ENCODE data around the gene GOLGA6L7.
"Not testable (repeated sequence)": the region's sequence is repeated elsewhere in the genome, so short reads cannot be mapped to it uniquely, and the experiment has no call there.

The GOLGA6L7 gene, protein sequence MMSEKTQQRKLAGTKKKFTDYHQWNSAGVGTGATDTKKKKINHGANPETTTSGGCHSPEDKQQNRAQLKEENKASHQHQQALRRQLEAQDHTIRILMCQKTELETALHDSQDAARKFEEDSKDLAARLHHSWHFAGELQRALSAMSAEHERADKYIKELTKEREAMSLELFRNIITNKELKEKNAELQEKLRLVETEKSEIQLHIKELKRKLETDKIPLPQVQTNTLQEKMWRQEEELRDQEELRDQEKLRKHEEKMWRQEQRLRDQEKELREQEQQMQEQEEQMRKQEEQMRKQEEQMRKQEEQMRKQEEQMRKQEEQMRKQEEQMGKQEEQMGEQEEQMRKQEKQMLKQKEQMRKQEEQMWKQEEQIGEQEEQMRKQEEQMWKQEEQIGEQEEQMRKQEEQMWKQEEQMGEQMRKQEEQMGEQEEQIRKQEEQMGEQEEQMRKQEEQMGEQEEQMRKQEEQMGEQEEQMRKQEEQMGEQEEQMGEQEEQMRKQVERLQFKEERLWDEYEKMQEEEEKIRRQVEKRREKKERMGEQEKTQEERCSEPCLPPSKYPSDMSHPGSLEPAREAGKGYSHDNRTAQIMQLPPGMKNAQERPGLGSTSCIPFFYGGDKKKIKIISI

GRCh38 chr15:28848521-28848920 is at the start of gene GOLGA6L7:
GOLGA6L7 (minus strand) TSS chr15:28848644; CDS start chr15:28848549, 95 bp downstream.
- peak in 1 of 2 experiments; percentile 53 for DNase-seq (ENCODE audit: low read depth in 1 of 2, low spot score in 1 of 2)
- in situ Hi-C loops (cut with HindIII; ENCODE audit: low pct_unique_long_range_greater_than_20kb, low sequenced_read_pairs), result not testable (repeated sequence)

- no peak for TF ChIP-seq JUND (IDR thresholded peaks at IDR 0.05; ENCODE audit: low read depth)
- in situ Hi-C loops (cut with HindIII; ENCODE audit: low pct_unique_long_range_greater_than_20kb, low sequenced_read_pairs), result no loop called here
- DNase-seq (ENCODE audit: low read depth in 1 of 2, low spot score in 1 of 2), result no peak
Measured at GRCh38 chr15:28897861-28898585, 49.6 kb upstream of the GOLGA6L7 start.

- in situ Hi-C loops (cut with HindIII; ENCODE audit: low pct_unique_long_range_greater_than_20kb, low sequenced_read_pairs), result no loop called here
- DNase-seq (ENCODE audit: low read depth in 1 of 2, low spot score in 1 of 2), result no peak
- no peak for TF ChIP-seq JUND (IDR thresholded peaks at IDR 0.05; ENCODE audit: low read depth)
Measured at GRCh38 chr15:28896951-28897350, 48.5 kb upstream of the GOLGA6L7 start.

DNA sequence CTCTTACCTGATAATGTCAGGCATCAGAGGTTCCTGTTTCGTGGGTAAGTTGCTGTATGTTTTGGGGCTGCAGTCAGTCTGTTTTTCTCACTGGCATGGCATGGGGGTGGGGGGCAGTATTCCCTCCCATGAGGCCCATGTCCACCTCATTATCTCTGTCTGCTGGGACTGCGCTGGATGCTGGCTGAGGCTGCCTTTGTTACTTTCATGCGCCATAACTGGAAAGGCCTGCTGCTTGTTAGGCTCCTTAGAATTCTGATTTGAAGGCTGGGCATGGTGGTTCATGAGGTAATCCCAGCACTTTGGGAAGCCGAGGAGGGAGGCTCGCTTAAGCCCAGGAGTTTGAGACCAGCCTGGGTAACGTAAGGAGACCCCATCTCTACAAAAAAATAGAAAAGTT is 47.1 kb upstream of the GOLGA6L7 start:
- no peak for TF ChIP-seq JUND (IDR thresholded peaks at IDR 0.05; ENCODE audit: low read depth)
- DNase-seq (ENCODE audit: low read depth in 1 of 2, low spot score in 1 of 2), result no peak
- in situ Hi-C loops (cut with HindIII; ENCODE audit: low pct_unique_long_range_greater_than_20kb, low sequenced_read_pairs), result no loop called here

DNA sequence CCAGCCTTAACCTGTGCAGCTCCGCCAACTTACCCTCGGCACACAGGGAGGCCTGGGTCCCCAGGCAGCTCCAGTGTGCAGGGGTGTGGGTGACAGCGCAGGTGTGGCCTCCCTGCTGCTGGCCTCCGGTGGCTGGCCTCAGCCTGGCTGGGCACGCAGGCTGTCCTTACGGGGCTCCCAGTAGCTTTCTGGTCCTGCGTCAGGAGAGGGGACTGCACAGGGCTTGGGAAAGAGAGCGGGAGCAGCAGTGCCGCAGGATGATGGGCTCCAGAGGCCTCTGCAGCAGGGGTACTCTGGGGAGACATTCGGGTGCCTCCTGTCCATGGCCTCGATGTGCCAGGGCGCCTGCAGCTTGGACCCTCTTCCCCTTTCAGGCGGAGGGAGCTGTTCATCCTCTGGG is 46.7 kb upstream of the GOLGA6L7 start:
- in situ Hi-C loops (cut with HindIII; ENCODE audit: low pct_unique_long_range_greater_than_20kb, low sequenced_read_pairs), result no loop called here
- no peak for DNase-seq (ENCODE audit: low read depth in 1 of 2, low spot score in 1 of 2)
- no peak for TF ChIP-seq JUND (IDR thresholded peaks at IDR 0.05; ENCODE audit: low read depth)

DNA sequence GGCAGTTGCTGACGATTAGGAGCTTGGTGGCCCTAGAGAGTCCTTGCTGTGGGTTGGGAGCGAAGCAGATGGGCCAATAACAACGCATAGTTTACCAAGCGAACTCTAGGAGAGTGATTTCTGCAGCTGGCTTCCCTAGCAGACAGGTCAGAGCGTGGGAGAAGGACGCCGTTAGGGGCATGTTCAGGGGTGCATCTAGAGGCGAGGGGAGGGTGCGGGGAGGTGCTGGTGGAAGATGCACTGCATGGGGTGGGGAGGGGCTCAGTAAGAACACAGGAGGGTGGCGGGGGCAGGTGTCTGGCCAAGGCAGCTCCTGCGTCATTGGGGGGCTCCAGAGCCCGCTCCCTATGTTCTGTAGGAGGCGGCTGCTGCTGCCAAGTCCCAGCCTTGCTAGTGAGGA is 46.2 kb upstream of the GOLGA6L7 start:
- DNase-seq (ENCODE audit: low read depth in 1 of 2, low spot score in 1 of 2), result no peak
- TF ChIP-seq JUND (IDR thresholded peaks at IDR 0.05; ENCODE audit: low read depth), result no peak
- in situ Hi-C loops (cut with HindIII; ENCODE audit: low pct_unique_long_range_greater_than_20kb, low sequenced_read_pairs), result no loop called here

DNA sequence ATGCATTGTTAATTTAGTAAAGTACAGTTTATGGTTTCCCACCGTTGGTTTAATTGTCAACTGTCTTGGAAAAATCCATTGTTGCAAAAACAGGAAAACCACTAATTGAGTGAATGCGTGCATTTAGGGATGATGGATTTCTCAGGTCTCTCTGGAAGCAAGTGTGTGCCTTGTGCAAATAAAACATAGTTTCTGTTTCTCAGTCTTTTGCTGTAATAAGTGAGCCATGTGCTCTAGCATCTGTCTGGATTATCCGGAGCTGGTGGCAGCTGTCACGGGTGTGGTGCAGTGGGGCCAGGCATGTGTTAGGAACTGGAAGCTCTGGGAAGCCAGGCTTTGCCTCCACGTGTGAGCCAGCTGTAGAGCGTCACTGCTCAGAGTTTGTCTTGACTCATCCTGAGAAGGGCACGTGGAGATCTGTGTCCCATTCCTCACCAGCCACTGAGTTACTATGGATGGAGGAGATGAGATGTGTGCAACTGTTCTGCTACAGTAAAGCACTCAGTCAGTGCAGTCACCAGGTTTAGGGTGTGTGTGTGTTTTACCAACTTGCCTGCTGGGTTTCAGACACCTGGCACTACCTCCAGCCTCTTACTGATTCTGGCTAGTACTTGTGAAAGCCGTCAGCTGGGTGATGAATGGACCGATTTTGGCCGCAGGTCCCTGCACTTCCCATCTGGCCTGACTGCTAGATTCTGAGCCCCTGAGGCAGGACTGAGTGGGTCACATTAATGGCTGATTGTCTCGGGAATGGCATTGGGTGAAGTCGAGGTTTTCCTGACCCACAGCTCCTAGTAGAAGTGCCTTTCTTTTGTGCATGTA is 44.6 kb upstream of the GOLGA6L7 start:
- no peak for TF ChIP-seq JUND (IDR thresholded peaks at IDR 0.05; ENCODE audit: low read depth)
- DNase-seq (ENCODE audit: low read depth in 1 of 2, low spot score in 1 of 2), result no peak
- in situ Hi-C loops (cut with HindIII; ENCODE audit: low pct_unique_long_range_greater_than_20kb, low sequenced_read_pairs), result no loop called here

- in situ Hi-C loops (cut with HindIII; ENCODE audit: low pct_unique_long_range_greater_than_20kb, low sequenced_read_pairs), result no loop called here
- TF ChIP-seq JUND (IDR thresholded peaks at IDR 0.05; ENCODE audit: low read depth), result no peak
- no peak for DNase-seq (ENCODE audit: low read depth in 1 of 2, low spot score in 1 of 2)
Measured at GRCh38 chr15:28891588-28891987, 43.1 kb upstream of the GOLGA6L7 start.

GRCh38 chr15:28890711-28891495 is 42.5 kb upstream of the GOLGA6L7 start:
- no peak for TF ChIP-seq JUND (IDR thresholded peaks at IDR 0.05; ENCODE audit: low read depth)
- no peak for DNase-seq (ENCODE audit: low read depth in 1 of 2, low spot score in 1 of 2)
- in situ Hi-C loops (cut with HindIII; ENCODE audit: low pct_unique_long_range_greater_than_20kb, low sequenced_read_pairs), result no loop called here

DNA sequence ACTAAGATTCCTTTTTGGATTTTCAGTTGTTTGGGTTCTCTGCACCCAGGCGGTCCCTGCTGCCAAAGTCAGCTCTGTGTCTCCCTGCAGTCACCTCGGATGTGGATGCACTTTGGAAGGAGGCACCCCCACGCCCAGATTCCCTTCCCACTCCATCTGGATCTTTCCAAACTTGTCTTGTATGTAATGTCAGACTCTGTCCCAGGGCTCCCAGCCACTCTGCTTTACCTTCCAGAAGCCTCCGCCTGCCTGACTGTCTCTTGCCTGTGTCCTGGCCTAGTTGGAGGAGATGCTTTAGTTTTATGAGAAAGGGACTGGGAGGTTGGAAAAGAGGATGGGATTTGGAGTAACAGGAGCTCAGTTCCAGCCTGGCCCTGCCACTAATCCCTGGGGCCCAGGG is 41.8 kb upstream of the GOLGA6L7 start:
- in situ Hi-C loops (cut with HindIII; ENCODE audit: low pct_unique_long_range_greater_than_20kb, low sequenced_read_pairs); DNase-seq (ENCODE audit: low read depth in 1 of 2, low spot score in 1 of 2): not testable (repeated sequence)

DNA sequence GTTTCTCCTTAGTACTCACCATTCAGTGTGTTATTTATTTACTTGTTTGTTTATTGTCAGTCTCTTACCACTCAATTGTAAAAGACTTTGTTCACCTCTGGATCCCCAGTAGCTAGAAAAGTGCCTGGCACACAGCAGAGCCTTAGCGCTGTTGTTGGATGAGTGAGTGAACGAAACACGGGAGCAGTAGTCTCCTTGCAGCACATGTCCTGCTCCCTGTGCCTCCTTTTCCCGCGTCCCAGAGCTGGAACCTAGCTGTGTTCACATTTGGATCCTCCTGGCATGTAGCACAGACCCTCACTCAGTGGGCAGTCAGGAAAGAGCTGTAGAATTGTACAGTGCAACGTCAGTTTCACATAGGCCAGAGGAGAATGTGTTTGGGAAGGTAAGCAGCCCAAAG is 41.4 kb upstream of the GOLGA6L7 start:
- in situ Hi-C loops (cut with HindIII; ENCODE audit: low pct_unique_long_range_greater_than_20kb, low sequenced_read_pairs), result not testable (repeated sequence)

DNA sequence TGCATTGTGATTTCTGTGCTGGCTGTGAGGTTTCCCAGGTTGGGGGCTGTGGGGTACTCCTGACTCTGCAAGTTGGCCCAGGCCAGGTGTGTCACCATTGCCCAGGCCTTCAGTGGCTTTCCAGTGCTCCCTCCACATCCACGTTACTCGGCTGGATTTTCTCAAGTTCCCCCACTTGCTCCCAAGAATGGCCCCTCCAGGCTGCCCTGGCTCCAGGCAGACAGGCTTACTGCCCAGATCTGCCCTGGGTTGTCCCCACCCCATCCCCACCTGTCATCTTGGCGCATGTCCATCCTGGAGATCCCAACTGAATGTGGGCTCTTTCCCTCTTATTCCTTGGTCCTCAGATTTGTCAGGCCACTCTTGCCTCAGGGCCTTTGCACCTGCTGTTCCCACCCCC is 40.9 kb upstream of the GOLGA6L7 start:
- no peak for TF ChIP-seq JUND (IDR thresholded peaks at IDR 0.05; ENCODE audit: low read depth)
- in situ Hi-C loops (cut with HindIII; ENCODE audit: low pct_unique_long_range_greater_than_20kb, low sequenced_read_pairs), result no loop called here
- no peak for DNase-seq (ENCODE audit: low read depth in 1 of 2, low spot score in 1 of 2)

More for the DNA sequence above, 41.4 kb upstream of the GOLGA6L7 start:
- not testable (repeated sequence) for DNase-seq (ENCODE audit: low read depth in 1 of 2, low spot score in 1 of 2)

Measured in T47D (cell line).